Right atrium auricular region (tissue), 2 donors: Measurements from ENCODE around the gene HOXA5. TPM values are rescaled to one million over a fixed set of nuclear protein-coding genes. Genes with fewer than 3 reads are reported as not detected.

Experiments
- DNase-seq: peaks from one replicate; pipeline ENCODE4 v3.0.0-alpha.2; 2019; ENCODE audit warnings: low spot score
- H3K27ac ChIP-seq, 2 donors: fragments of 200-600 bp; sonication (generic); 1 replicate in 1 of 2; 2 replicates in 1 of 2; pipeline ENCODE4 v1.5.1; 2016 to 2019
- H3K27me3 ChIP-seq, 2 donors: fragments of 200-600 bp; sonication (generic); one replicate each; pipeline versions ENCODE4 v1.5.1 to v1.6.0; 2017 to 2019
- H3K36me3 ChIP-seq: fragments of 200-600 bp; sonication (generic); one replicate; pipeline ENCODE4 v1.5.1; 2016
- H3K4me1 ChIP-seq, 2 donors: fragments of 200-600 bp; sonication (generic); one replicate each; pipeline versions ENCODE4 v1.5.1 to v1.6.0; 2017 to 2019
- H3K4me3 ChIP-seq, 2 donors: fragments of 200-600 bp; sonication (generic); 1 replicate in 1 of 2; 2 replicates in 1 of 2; pipeline ENCODE4 v1.5.1; 2017 to 2019; ENCODE audit warnings: mild to moderate bottlenecking in 1 of 2, moderate library complexity in 1 of 2
- H3K9me3 ChIP-seq, 2 donors: fragments of 200-600 bp; sonication (generic); one replicate each; pipeline ENCODE4 v1.5.1; 2019
- total RNA-seq, 2 donors: library from RNA; depleted of rRNA; stranded (reverse); fragments of >200 nt; gene quantifications; one replicate each; pipeline ENCODE4 v1.1.0, GENCODE V29; 2016
- TF ChIP-seq, protein P1 (sequence below), 2 donors: fragments of 200-600 bp; sonication (generic); IDR thresholded peaks; one replicate each; pipeline ENCODE4 v1.5.1; 2019; ENCODE audit warnings: antibody characterized with exemption in 2 of 2

HOXA5 gene
- total RNA-seq, 2 donors from 2014 or later = 0.24 to 0.96 TPM

DNA sequence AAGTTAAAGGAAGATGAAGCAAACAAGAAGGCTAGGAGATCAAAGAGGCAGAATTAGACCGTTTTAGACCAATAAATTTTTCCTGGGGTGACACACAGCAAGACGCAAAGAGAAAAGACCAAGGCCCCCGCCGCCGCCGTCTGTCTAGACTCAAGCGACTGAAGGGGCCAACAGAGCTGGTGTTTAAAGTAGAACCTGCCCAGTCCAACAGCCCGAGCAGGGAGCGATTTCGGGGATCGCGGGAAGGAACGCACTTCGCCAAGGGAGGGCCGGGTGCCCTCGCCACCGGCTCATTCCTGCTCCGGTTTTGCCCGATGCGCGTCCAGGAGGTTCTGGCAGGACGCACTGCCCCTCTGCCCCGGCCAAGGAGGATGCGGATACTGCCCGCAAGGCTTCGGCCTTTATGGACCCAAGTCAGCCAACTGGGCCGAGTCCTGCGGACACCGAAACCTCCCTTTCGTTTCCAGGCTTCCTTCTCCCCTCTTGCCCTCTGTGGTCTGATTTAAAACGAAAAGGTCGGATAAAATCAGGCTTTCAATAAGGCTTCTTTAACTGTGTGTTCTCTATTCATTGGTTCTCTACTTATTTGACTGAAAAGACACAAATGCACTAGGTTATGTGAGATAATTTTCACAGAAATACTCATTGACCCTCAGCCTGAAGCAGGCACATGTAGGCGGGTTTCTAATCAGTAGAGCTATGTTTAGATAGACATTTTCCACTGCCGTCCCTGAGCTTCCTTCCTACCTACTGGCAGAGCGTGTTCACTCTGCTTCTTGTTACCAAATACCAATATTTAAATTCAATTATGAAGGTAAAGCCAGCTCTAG lies 15.2 kb upstream of the HOXA5 start:
- no peak for DNase-seq
- Histone ChIP-seq H3K27ac (no peak overlapping the region), H3K27me3 (peaks cover 47 to 82% of the 10 kb centered on the region in 2 donors), H3K9me3 (no peaks in the 10 kb centered on the region), H3K4me1 (peaks cover 0 to 49% of the 10 kb centered on the region in 2 donors), H3K36me3 (no peaks in the 10 kb centered on the region), H3K4me3 (no peak overlapping the region)
- TF ChIP-seq, protein P1, sequence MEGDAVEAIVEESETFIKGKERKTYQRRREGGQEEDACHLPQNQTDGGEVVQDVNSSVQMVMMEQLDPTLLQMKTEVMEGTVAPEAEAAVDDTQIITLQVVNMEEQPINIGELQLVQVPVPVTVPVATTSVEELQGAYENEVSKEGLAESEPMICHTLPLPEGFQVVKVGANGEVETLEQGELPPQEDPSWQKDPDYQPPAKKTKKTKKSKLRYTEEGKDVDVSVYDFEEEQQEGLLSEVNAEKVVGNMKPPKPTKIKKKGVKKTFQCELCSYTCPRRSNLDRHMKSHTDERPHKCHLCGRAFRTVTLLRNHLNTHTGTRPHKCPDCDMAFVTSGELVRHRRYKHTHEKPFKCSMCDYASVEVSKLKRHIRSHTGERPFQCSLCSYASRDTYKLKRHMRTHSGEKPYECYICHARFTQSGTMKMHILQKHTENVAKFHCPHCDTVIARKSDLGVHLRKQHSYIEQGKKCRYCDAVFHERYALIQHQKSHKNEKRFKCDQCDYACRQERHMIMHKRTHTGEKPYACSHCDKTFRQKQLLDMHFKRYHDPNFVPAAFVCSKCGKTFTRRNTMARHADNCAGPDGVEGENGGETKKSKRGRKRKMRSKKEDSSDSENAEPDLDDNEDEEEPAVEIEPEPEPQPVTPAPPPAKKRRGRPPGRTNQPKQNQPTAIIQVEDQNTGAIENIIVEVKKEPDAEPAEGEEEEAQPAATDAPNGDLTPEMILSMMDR (IDR thresholded peaks at IDR 0.05) = no peak

GRCh38 chr7:27157702-27158431 lies 14.4 kb upstream of the HOXA5 start:
- TF ChIP-seq, protein P1 (IDR thresholded peaks at IDR 0.05) = no peak
- Histone ChIP-seq H3K4me3 (no peak overlapping the region), H3K4me1 (peaks cover 0 to 49% of the 10 kb centered on the region in 2 donors), H3K27ac (no peak overlapping the region), H3K36me3 (no peaks in the 10 kb centered on the region), H3K9me3 (no peaks in the 10 kb centered on the region), H3K27me3 (peaks cover 52 to 85% of the 10 kb centered on the region in 2 donors)
- no peak for DNase-seq

GRCh38 chr7:27156916-27157701 lies 13.6 kb upstream of the HOXA5 start:
- Histone ChIP-seq H3K9me3 (no peaks in the 10 kb centered on the region), H3K36me3 (no peaks in the 10 kb centered on the region), H3K27me3 (peaks cover 59 to 88% of the 10 kb centered on the region in 2 donors), H3K4me3 (peak overlapping the region in 1 of 2 donors; percentile 13), H3K27ac (no peak overlapping the region), H3K4me1 (peaks cover 0 to 57% of the 10 kb centered on the region in 2 donors)
- TF ChIP-seq, protein P1 (IDR thresholded peaks at IDR 0.05) = no peak
- no peak for DNase-seq

DNA sequence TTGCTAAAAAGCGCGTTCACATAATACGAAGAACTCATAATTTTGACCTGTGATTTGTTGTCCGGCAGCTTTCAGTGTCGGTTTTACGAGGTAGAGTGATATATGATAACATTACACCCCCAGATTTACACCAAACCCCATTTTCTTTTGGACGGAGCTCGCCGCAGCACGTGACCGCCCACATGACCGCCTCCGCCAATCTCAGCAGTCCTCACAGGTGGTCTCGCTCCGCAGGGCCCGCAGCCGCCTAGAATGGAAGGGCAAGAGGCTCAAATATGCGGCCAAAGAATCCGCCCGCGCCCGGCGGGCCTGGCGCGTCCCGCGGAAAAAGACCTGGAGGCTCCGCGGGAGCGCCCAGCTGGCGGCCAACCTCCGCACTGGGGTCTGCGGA lies 13.0 kb upstream of the HOXA5 start, which contains the start of gene HOXA7:
TSS of gene HOXA7 (minus strand) at position 168 of the 391 bp plus-strand sequence. CDS start at position 38, 130 bp downstream.
- no peak for DNase-seq
- H3K36me3 ChIP-seq = no peaks in the 10 kb centered on the region
- no peaks in the 10 kb centered on the region for H3K9me3 ChIP-seq
- peak within 1 kb of the TSS in 1 of 2 donors; percentile 13 for H3K4me3 ChIP-seq
- peaks cover 0 to 58% of the 10 kb centered on the region in 2 donors for H3K4me1 ChIP-seq
- TF ChIP-seq, protein P1 (IDR thresholded peaks at IDR 0.05) = no peak
- peaks cover 64 to 88% of the 10 kb centered on the region in 2 donors for H3K27me3 ChIP-seq
- H3K27ac ChIP-seq = no peak within 1 kb of the TSS

GRCh38 chr7:27155816-27156507 lies 12.5 kb upstream of the HOXA5 start:
- Histone ChIP-seq H3K4me3 (peak overlapping the region in 1 of 2 donors; percentile 13), H3K9me3 (no peaks in the 10 kb centered on the region), H3K4me1 (peaks cover 0 to 58% of the 10 kb centered on the region in 2 donors), H3K27me3 (peaks cover 69 to 89% of the 10 kb centered on the region in 2 donors), H3K36me3 (no peaks in the 10 kb centered on the region), H3K27ac (no peak overlapping the region)
- DNase-seq = no peak
- TF ChIP-seq, protein P1 (IDR thresholded peaks at IDR 0.05) = no peak
